Measurements from ENCODE around the gene RABEP1.

- no peak for TF ChIP-seq EZH2 (IDR thresholded peaks at IDR 0.05; ENCODE audit: borderline replicate concordance, low read depth, low read length, poor library complexity, severe bottlenecking)
- TF ChIP-seq CTCF (conservative IDR thresholded peaks at IDR 0.05; ENCODE audit: low read depth, low read length) = no peak
Observed at GRCh38 chr17:5378566-5379207, 96.6 kb downstream of the RABEP1 start.

All from A673 (cell line).